NCI-H2029 (cell line): Measurements from ENCODE around the gene SPR.

Experiments used
- DNase-seq: peaks from one replicate; lab custom pipeline; 2025; lab: John Stamatoyannopoulos, UW

SPR gene

DNA sequence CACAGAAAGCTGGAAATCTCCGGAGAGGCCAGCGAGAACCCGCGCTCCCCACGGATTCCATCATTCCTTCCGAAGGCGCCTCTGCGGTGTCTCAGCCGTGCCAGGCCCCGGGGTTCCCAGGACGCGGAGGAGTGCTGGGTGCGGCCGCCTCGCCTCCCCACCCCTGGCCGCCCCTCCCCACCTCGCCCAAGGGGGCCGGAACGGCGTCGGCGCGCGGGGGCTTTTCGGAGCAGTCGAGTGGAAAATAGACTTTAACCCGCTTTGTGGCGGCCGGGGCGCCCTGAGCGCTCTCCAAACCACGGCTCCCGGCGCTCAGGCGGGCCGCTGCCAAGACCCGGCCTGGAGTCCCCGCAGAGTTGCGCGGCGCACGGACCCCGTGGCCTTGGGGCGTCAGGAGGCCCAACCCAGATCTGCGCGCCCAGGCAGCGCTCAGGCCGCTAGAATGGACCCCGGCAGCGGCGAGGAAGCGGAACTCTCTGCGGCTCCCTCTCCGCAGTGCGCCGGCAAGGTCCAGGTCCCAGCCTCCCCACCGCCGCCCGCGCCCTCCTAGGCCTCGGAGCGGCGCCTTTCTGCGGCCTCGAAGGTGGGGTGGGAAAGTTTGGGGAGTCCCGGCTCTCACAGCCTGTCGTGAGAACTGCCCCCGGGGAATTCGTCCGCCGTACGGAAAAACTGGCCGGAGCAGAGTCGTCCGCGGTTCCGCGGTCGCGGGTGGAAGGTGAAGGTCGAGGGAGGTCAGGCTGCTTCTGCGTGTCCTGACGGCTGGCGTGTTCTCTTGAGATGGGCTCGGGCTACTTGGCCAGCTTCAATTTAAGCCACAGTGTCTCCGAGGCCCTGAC is 28.9 kb downstream of the SPR start:
- DNase-seq = peak; percentile 13

DNA sequence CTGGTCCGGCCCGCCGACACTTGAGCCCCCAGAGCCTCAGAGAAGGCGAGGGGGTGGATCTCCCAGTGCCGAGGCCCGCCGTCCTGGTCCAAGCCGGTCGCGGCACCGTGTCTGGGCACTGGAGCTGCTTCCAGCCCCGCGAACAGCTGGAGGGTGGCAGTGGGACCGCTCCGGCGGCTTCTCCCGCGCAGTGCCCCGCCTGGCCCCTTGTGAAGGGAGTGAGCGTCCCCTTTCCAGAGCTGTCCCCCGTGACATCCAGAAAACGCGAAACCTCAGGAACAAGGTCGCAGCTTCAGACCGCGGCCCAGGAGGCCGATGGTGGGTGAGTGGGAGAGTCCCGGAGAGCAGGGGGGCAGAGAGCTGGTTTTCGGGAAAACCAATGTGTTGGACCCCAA is 29.5 kb downstream of the SPR start:
- DNase-seq = no peak

- DNase-seq = peak; percentile 54
Observed at GRCh38 chr2:72917138-72917876, 30.1 kb downstream of the SPR start, which contains the start of gene EMX1. Gene EMX1, plus strand, starts transcription at chr2:72917519. Its CDS starts 334 bp downstream, at chr2:72917853.

GRCh38 chr2:72917877-72918553 is 30.8 kb downstream of the SPR start:
- DNase-seq = no peak

DNA sequence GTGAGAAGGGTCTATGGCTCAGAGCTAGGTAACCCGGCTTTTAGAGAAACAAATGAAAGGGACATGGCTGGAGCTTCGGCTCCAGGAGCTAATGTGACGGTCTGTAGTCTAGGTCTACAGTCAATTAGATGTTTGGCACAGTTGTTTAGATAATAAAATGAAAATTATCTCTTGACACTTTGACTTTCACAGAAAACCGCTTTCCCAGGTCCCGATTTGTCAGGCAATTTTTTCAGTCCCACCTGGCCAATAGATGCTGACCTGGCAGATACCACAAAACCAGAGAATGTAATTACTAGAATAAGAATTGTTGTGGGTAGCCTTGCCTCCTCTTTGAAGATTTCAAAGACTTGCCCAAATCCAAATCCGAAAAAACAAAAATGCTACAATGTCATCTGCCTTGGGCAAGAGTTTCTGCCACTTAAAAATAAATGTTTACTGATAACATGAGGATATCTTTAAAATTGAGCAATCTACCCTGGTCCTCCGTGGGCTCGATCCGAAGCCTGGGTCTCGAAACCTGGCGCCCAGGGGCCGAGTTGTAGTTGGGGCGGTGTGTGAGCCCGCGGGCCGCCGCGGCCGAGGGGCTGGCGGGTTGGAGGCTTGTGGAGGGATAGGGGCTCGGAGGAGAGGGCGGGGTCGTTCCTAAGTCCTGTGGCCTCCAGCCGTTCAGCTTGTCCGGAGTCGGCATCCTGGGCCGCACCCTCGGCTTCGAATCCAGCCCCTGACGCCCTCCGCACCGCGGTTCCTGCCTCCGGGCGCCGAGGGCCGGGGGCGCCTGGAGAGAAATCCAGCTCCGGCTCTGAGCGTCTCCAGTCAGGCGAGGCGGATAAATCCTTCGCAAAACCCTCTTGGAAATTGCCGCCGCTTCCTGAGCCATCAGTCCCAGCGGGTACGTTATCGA is 32.5 kb downstream of the SPR start:
- DNase-seq = no peak

- DNase-seq = no peak
Observed at GRCh38 chr2:72920318-72921087, 33.3 kb downstream of the SPR start.

DNA sequence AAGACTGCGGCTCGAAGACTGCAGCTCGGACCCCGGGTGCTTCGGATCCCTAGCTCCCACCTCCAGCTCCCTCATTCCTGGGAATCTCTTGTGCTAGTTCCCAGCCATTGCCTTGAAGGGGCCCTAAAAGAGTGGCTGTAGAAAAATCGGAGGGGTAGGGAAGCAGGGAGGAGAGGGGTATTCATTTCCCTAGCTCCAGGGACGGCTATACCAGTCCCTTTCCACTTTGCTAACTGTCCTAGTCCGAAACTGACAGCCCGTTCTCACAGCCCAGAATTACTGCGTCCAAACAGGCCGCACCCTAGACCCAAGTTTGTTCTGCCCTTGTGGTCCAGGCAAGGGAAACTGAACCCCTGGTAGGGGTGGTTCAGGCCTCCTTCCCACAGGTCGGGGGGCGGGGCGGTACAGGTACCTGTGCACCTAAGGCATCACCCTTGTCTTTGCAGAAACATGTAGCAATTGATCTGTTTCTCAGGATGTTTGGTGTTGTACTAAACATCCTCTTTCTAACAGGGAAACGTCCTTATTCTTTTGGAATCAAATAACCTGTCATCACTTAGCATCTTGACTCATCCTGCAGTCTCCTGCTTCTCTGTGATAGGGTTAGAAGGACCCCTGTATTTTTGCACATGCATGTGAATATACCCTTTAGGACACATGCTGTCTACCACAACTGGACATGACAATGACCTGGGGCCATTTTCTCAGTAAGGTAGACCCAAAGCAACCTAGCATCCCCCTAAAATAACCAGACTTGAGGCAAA is 34.1 kb downstream of the SPR start:
- DNase-seq = no peak

DNA sequence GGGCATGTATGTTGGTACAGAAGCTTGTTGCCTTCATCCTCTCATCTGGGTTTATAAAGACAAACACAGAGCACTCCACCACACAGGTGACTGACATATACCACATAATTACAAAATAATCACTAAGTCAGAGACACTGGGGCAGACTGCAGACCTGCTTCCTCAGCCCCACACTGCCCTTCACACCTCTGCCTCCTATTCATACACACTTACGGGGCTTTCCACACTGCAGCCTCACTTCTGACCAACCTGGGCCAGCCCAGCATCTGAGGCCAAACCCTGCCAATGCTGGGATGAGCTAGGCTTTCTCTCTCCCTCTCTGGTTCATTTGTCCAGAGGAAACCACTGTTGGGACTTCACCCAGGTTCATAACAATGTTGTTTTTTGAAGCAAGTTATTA is 34.6 kb downstream of the SPR start:
- DNase-seq = no peak

DNA sequence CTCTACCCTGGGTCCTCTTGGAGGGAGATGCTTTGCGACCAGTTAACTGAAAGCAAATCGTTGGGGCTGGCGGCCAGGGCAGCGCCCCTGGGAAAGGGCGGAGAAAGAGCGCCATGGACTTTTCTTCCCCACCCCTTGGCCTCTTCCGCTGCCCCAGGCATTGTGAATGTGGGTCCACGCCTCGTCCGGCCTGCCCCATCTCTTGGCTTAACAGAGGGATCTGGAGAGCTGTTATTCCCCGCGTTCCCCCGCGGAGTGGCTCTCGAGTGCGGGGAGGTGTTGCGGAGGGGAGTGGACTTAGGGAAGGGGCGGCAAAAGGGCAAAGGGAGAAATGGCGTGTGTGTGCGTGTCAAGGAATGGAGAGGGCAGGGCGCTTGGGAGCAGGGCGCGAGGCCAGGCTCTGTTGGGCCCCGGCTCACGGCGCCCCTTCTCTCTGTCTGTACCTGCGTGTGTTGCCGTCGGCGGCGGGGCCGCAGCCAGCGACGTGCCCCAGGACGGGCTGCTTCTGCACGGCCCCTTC is 36.7 kb downstream of the SPR start:
- DNase-seq = no peak

DNA sequence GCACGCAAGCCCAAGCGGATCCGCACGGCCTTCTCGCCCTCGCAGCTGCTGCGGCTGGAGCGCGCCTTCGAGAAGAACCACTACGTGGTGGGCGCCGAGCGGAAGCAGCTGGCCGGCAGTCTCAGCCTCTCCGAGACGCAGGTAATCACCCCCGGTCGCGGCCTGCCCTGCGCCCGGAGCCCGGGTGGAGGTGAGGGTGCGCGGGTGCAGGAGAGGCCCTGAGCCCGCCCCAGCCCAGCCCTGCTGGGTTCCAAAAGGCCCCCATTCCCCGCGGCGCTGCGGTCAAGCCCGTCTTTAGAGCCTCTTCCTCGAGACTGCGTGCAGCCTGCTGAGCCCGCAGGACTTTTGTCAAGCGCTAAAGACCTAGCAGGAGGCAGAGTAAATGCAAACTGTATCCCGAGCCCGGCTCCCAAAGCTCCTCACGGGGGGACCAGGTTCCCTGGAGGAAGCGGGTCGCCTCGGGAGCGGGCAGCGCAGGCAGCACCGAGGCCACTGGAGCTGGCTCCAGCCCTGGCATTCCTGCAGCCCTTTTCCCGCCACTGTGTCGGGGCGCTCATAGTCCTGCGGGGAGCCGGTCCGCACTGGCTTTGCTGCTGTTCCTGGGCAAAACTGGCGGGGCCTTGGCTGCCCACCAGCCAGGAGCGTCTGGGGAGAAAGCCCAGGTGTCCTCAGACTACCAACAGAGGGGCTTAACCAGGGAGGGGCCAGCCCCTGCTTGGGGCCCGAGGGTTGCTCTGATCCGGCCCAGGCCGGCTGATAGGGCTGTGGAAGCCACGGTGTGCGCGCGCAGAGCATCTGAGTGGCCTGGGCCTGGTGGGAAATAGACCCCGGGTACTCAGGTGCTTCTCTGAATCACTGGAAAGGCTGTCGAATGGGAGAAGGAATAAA is 37.4 kb downstream of the SPR start:
- DNase-seq = no peak

DNA sequence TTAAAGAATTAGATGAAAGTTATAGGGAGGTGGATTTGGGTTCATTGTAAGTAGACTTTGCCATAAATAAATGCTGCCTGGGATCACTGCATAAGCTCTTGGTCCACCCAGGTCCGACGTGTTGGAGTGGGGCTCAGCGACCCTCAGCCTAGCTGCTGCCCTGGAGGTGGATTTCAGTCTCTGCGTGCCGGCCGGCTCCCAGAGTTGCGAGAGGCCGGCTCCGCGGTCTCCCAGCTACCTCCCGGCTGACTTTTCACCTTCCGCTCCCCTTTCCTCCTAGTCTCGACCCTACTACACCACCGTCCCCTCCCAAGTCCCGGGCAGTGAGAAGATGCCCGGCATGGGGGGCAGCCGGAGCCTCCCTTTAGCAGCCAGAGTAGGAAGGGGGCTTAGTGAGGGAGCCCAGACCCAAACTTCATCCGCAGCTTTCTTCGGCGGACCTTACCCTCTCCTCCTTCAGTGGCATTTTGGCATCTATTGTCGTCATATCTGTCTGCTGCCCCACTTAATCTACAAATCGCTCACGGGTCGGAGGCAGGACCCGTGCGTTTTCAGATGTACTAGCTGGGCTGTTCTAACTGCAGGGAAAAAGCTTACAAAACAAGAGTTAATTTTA is 38.2 kb downstream of the SPR start:
- no peak for DNase-seq

- DNase-seq = no peak
Observed at GRCh38 chr2:72926368-72926767, 39.2 kb downstream of the SPR start.

DNA sequence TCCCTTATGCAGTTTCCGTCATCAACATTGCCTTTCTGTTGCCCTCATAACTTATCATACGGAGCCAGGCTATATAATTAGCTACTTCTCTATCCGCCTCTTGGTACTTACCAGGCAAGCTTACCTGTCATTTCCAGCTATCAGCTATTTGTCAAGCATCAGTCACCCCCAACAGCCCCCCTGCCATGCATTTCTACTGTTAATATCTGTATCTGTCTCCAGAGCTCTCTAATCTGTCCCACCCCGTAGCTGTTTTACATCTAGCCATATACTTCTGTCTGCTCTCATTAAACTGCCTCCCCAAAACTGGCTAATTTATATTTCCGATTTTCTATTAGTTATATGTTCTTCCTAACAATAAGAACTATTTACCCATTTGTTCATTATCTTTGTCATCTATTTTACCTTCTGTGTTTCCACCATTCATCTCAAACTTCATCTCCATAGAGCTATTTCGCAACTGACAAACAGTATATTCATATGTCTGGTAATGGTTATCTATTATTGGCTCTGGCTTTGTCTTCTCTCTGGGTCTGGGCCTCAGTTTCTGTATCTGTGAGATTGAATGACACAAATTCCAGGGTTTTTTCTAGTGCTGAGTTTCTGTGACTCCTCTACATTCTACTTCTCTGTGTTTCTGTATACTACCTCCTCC is 39.7 kb downstream of the SPR start:
- DNase-seq = no peak

GRCh38 chr2:72927619-72928550 is 40.7 kb downstream of the SPR start:
- no peak for DNase-seq

- no peak for DNase-seq
Observed at GRCh38 chr2:72929010-72929409, 41.8 kb downstream of the SPR start.

DNA sequence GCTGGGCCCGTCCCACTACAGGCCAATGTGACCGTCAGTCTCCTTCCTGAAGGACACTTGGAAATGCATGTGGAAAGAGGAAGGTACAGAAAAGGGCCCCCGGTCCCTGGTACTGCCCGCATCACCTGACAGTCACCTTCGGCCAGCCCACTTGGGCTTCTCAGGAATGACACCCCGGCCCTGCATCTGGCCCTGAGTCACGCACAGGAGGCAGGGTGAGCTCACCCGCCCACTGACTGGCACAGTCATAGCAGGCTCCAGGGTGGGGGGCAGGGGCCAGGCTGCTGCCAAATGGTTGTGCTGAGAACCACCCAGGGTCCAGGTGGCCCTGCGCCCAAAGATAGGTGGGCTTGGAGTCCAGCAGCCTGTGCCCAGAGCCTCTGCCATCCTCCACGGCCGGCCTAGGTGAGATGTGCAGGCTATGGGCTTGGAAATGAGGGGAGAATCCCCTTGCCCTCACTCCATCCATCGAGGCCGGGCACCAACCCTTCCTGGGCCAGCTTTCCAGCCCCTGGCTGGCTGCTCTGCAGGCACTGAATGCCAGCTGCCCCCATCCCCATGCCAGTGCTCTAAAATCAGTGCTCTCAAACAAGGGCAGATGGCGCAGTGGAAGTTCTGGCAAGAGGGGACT is 44.2 kb downstream of the SPR start:
- no peak for DNase-seq
